HL-60 (cell line): ENCODE data around the gene CAAP1.

Experiments
- DNase-seq, 2 experiments: peaks; one replicate each; pipeline ENCODE4 v3.0.0-alpha.2; 2010 to 2020; ENCODE audit warnings: low read depth in 1 of 2, low spot score in 1 of 2
- H3K27ac ChIP-seq: fragments of 250-450 bp; sonication (Bioruptor Pico); replicated peaks from 2 replicates; pipeline ENCODE4 v1.5.1; 2020; ENCODE audit warnings: mild to moderate bottlenecking, moderate library complexity
- H3K27me3 ChIP-seq: fragments of 250-450 bp; sonication (Bioruptor Pico); 2 replicates; pipeline ENCODE4 v1.5.1; 2021; ENCODE audit warnings: mild to moderate bottlenecking, moderate library complexity; ENCODE audit not compliant: insufficient read depth, poor library complexity, severe bottlenecking
- H3K4me3 ChIP-seq: replicated peaks from 2 replicates; pipeline ENCODE4 v1.5.1; 2011; ENCODE audit warnings: mild to moderate bottlenecking, control low read depth, low read length; ENCODE audit not compliant: insufficient read depth
- GABPA ChIP-seq: IDR thresholded peaks from 2 replicates; pipeline ENCODE4 v1.6.1; 2012; ENCODE audit warnings: low read depth
- POLR2AphosphoS5 ChIP-seq: IDR thresholded peaks from 2 replicates; pipeline ENCODE4 v1.6.1; 2012; ENCODE audit warnings: low read depth
- SPI1 ChIP-seq: IDR thresholded peaks from 2 replicates; pipeline ENCODE4 v1.6.1; 2012; ENCODE audit warnings: low read depth, mild to moderate bottlenecking, borderline replicate concordance
- TF ChIP-seq, protein P1 (sequence below): IDR thresholded peaks from one replicate; pipeline ENCODE4 v1.5.1; 2011; ENCODE audit warnings: low read length, control low read depth, inconsistent platforms; ENCODE audit not compliant: insufficient read depth
- TF ChIP-seq, protein P2 (sequence below): IDR thresholded peaks from 2 replicates; pipeline ENCODE4 v1.6.1; 2012; ENCODE audit warnings: low read depth; ENCODE audit not compliant: insufficient replicate concordance

The CAAP1 gene

GRCh38 chr9:26937816-26938371 lies 45.3 kb upstream of the CAAP1 start:
- DNase-seq, result no peak
- Histone ChIP-seq H3K27me3 (no peaks in the 10 kb centered on the region), H3K4me3 (no peak overlapping the region), H3K27ac (no peak overlapping the region)
- TF ChIP-seq POLR2AphosphoS5 (no peak), SPI1 (no peak), GABPA (no peak)
- TF ChIP-seq, protein P1, sequence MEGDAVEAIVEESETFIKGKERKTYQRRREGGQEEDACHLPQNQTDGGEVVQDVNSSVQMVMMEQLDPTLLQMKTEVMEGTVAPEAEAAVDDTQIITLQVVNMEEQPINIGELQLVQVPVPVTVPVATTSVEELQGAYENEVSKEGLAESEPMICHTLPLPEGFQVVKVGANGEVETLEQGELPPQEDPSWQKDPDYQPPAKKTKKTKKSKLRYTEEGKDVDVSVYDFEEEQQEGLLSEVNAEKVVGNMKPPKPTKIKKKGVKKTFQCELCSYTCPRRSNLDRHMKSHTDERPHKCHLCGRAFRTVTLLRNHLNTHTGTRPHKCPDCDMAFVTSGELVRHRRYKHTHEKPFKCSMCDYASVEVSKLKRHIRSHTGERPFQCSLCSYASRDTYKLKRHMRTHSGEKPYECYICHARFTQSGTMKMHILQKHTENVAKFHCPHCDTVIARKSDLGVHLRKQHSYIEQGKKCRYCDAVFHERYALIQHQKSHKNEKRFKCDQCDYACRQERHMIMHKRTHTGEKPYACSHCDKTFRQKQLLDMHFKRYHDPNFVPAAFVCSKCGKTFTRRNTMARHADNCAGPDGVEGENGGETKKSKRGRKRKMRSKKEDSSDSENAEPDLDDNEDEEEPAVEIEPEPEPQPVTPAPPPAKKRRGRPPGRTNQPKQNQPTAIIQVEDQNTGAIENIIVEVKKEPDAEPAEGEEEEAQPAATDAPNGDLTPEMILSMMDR, result no peak
- TF ChIP-seq, protein P2, sequence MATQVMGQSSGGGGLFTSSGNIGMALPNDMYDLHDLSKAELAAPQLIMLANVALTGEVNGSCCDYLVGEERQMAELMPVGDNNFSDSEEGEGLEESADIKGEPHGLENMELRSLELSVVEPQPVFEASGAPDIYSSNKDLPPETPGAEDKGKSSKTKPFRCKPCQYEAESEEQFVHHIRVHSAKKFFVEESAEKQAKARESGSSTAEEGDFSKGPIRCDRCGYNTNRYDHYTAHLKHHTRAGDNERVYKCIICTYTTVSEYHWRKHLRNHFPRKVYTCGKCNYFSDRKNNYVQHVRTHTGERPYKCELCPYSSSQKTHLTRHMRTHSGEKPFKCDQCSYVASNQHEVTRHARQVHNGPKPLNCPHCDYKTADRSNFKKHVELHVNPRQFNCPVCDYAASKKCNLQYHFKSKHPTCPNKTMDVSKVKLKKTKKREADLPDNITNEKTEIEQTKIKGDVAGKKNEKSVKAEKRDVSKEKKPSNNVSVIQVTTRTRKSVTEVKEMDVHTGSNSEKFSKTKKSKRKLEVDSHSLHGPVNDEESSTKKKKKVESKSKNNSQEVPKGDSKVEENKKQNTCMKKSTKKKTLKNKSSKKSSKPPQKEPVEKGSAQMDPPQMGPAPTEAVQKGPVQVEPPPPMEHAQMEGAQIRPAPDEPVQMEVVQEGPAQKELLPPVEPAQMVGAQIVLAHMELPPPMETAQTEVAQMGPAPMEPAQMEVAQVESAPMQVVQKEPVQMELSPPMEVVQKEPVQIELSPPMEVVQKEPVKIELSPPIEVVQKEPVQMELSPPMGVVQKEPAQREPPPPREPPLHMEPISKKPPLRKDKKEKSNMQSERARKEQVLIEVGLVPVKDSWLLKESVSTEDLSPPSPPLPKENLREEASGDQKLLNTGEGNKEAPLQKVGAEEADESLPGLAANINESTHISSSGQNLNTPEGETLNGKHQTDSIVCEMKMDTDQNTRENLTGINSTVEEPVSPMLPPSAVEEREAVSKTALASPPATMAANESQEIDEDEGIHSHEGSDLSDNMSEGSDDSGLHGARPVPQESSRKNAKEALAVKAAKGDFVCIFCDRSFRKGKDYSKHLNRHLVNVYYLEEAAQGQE, result no peak

- DNase-seq, result no peak
- Histone ChIP-seq H3K27ac (no peak overlapping the region), H3K4me3 (no peak overlapping the region), H3K27me3 (no peaks in the 10 kb centered on the region)
- TF ChIP-seq, protein P1, result no peak
- TF ChIP-seq POLR2AphosphoS5 (no peak), SPI1 (no peak), GABPA (no peak)
- TF ChIP-seq, protein P2, result no peak
Measured at GRCh38 chr9:26935847-26936246, 43.2 kb upstream of the CAAP1 start.

- DNase-seq, result no peak
- Histone ChIP-seq H3K4me3 (no peak overlapping the region), H3K27me3 (no peaks in the 10 kb centered on the region), H3K27ac (no peak overlapping the region)
- TF ChIP-seq, protein P1, result no peak
- TF ChIP-seq, protein P2, result no peak
- TF ChIP-seq POLR2AphosphoS5, result no peak
- TF ChIP-seq SPI1, result no peak
- TF ChIP-seq GABPA, result no peak
Measured at GRCh38 chr9:26928902-26929495, 36.4 kb upstream of the CAAP1 start.
